Measurements from ENCODE around the gene CCDC179.
A peak's percentile ranks its signal among the peaks of the same experiment; 100 is the strongest.

CCDC179 gene

GRCh38 chr11:22807855-22808570 lies 52.3 kb downstream of the CCDC179 start:
- peak; percentile 8 for DNase-seq (ENCODE audit: low spot score)

- DNase-seq (ENCODE audit: low spot score): no peak
These were observed 52.9 kb downstream of the CCDC179 start for GRCh38 chr11:22807391-22807790.

GRCh38 chr11:22802861-22803260 lies 57.4 kb downstream of the CCDC179 start:
- no peak for DNase-seq (ENCODE audit: low spot score)

- no peak for DNase-seq (ENCODE audit: low spot score)
These were observed 59.8 kb downstream of the CCDC179 start for GRCh38 chr11:22800482-22800881.

GRCh38 chr11:22798901-22799300 lies 61.4 kb downstream of the CCDC179 start:
- no peak for DNase-seq (ENCODE audit: low spot score)

- DNase-seq (ENCODE audit: low spot score): no peak
These were observed 63.2 kb downstream of the CCDC179 start for GRCh38 chr11:22797047-22797446.
